H7 (cell line): ENCODE data around the gene TMPRSS7. TPM values are rescaled to one million over a fixed set of nuclear protein-coding genes. Genes with fewer than 3 reads are reported as not detected.
A peak's percentile ranks its signal among the peaks of the same experiment; 100 is the strongest.

Source experiments
- DNase-seq: peaks from one replicate; pipeline ENCODE4 v3.0.0; 2012
- H3K27me3 ChIP-seq: 2 replicates; pipeline ENCODE4 v1.6.0; 2011; ENCODE audit warnings: mild to moderate bottlenecking, low read length; ENCODE audit not compliant: control insufficient read depth, insufficient read depth
- H3K36me3 ChIP-seq: replicated peaks from 2 replicates; pipeline ENCODE4 v1.5.1; 2011; ENCODE audit warnings: low read length; ENCODE audit not compliant: control insufficient read depth, insufficient read depth
- H3K4me3 ChIP-seq: 2 replicates; pipeline ENCODE4 v1.5.1; 2011; ENCODE audit warnings: low read depth, mild to moderate bottlenecking, control low read depth, low read length, moderate library complexity; ENCODE audit not compliant: insufficient read depth
- total RNA-seq: library from RNA; depleted of rRNA; stranded (reverse); fragments of >200 nt; shearing (Covaris generic); gene quantifications from 2 replicates; pipeline ENCODE4 v1.2.3, GENCODE V29; 2014

Gene TMPRSS7
- total RNA-seq, 1 experiment from 2014 or later = not detected

GRCh38 chr3:112004669-112005068 is 29.9 kb upstream of the TMPRSS7 start:
- H3K4me3 ChIP-seq = no peak overlapping the region

GRCh38 chr3:112005091-112005672 is 29.4 kb upstream of the TMPRSS7 start:
- DNase-seq = no peak
- no peaks in the 10 kb centered on the region for H3K36me3 ChIP-seq
- no peak overlapping the region for H3K4me3 ChIP-seq
- H3K27me3 ChIP-seq = peaks cover 2% of the 10 kb centered on the region; the same call in 1 of the 2 replicates

More at GRCh38 chr3:112004669-112005068, 29.9 kb upstream of the TMPRSS7 start:
- no peak for DNase-seq
- H3K27me3 ChIP-seq = peaks cover 4% of the 10 kb centered on the region
- H3K36me3 ChIP-seq = no peaks in the 10 kb centered on the region

- Histone ChIP-seq H3K36me3 (no peaks in the 10 kb centered on the region), H3K27me3 (no peaks in the 10 kb centered on the region; the same call in 1 of the 2 replicates), H3K4me3 (no peak overlapping the region)
- no peak for DNase-seq
These were observed 26.9 kb upstream of the TMPRSS7 start for GRCh38 chr3:112007633-112008032.

- DNase-seq = no peak
- H3K36me3 ChIP-seq = no peaks in the 10 kb centered on the region
- no peaks in the 10 kb centered on the region; the same call in 1 of the 2 replicates for H3K27me3 ChIP-seq
- H3K4me3 ChIP-seq = no peak overlapping the region
These were observed 24.9 kb upstream of the TMPRSS7 start for GRCh38 chr3:112009670-112010069.

GRCh38 chr3:112010636-112011035 is 23.9 kb upstream of the TMPRSS7 start:
- DNase-seq = no peak
- Histone ChIP-seq H3K27me3 (no peaks in the 10 kb centered on the region; the same call in 1 of the 2 replicates), H3K4me3 (no peak overlapping the region), H3K36me3 (no peaks in the 10 kb centered on the region)

- Histone ChIP-seq H3K27me3 (no peaks in the 10 kb centered on the region; the same call in 1 of the 2 replicates), H3K4me3 (no peak overlapping the region), H3K36me3 (no peaks in the 10 kb centered on the region)
- DNase-seq = no peak
These were observed 23.1 kb upstream of the TMPRSS7 start for GRCh38 chr3:112011376-112011940.

- no peaks in the 10 kb centered on the region for H3K36me3 ChIP-seq
- no peak overlapping the region for H3K4me3 ChIP-seq
- no peaks in the 10 kb centered on the region; the same call in 1 of the 2 replicates for H3K27me3 ChIP-seq
- DNase-seq = no peak
These were observed 22.1 kb upstream of the TMPRSS7 start for GRCh38 chr3:112012205-112012992.

GRCh38 chr3:112013058-112013783 is 21.3 kb upstream of the TMPRSS7 start:
- H3K4me3 ChIP-seq = no peak overlapping the region
- DNase-seq = peak; percentile 56
- no peaks in the 10 kb centered on the region for H3K36me3 ChIP-seq
- no peaks in the 10 kb centered on the region; the same call in 1 of the 2 replicates for H3K27me3 ChIP-seq

GRCh38 chr3:112013784-112014143 is 20.8 kb upstream of the TMPRSS7 start:
- no peaks in the 10 kb centered on the region for H3K36me3 ChIP-seq
- H3K4me3 ChIP-seq = no peak overlapping the region
- no peak for DNase-seq
- H3K27me3 ChIP-seq = no peaks in the 10 kb centered on the region; the same call in 1 of the 2 replicates

- no peak for DNase-seq
- H3K27me3 ChIP-seq = no peaks in the 10 kb centered on the region
- no peaks in the 10 kb centered on the region for H3K36me3 ChIP-seq
- no peak overlapping the region for H3K4me3 ChIP-seq
These were observed 17.4 kb upstream of the TMPRSS7 start for GRCh38 chr3:112017091-112017490.

GRCh38 chr3:112018712-112019111 is 15.8 kb upstream of the TMPRSS7 start:
- no peak for DNase-seq
- Histone ChIP-seq H3K27me3 (no peaks in the 10 kb centered on the region), H3K36me3 (no peaks in the 10 kb centered on the region)

GRCh38 chr3:112019716-112020115 is 14.8 kb upstream of the TMPRSS7 start:
- no peak for DNase-seq
- Histone ChIP-seq H3K27me3 (no peaks in the 10 kb centered on the region), H3K4me3 (no peak overlapping the region), H3K36me3 (no peaks in the 10 kb centered on the region)

More at GRCh38 chr3:112018712-112019111, 15.8 kb upstream of the TMPRSS7 start:
- no peak overlapping the region for H3K4me3 ChIP-seq

GRCh38 chr3:112020674-112021085 is 13.9 kb upstream of the TMPRSS7 start:
- no peaks in the 10 kb centered on the region for H3K27me3 ChIP-seq
- H3K36me3 ChIP-seq = no peaks in the 10 kb centered on the region
- no peak for DNase-seq
- no peak overlapping the region for H3K4me3 ChIP-seq

- Histone ChIP-seq H3K4me3 (no peak overlapping the region), H3K36me3 (no peaks in the 10 kb centered on the region), H3K27me3 (no peaks in the 10 kb centered on the region)
- DNase-seq = no peak
These were observed 7.4 kb upstream of the TMPRSS7 start for GRCh38 chr3:112027142-112027541.
